Adrenal gland (tissue), 5 donors: ENCODE measurements around the gene MROH2A.

ENCODE experiments used
- POLR2A ChIP-seq, 2 donors: fragments of 450-650 bp; IDR thresholded peaks; one replicate each; pipeline ENCODE4 v1.6.1; 2017; ENCODE audit warnings: antibody characterized with exemption in 2 of 2, mild to moderate bottlenecking in 2 of 2, moderate library complexity in 1 of 2
- TF ChIP-seq, protein P1 (sequence below), 6 experiments: fragments of 450-650 bp in 4 of 6; fragments of 200-600 bp in 2 of 6; sonication (generic) in 1 of 6; IDR thresholded peaks; 1 replicate in 5 of 6; 2 replicates in 1 of 6; pipeline versions ENCODE4 v1.5.1 to v1.8.0; 2016 to 2021; ENCODE audit warnings: antibody characterized with exemption in 6 of 6, mild to moderate bottlenecking in 2 of 6, moderate library complexity in 1 of 6
- donor health status: DM: no; HTN: no; CAD: no.

DNA sequence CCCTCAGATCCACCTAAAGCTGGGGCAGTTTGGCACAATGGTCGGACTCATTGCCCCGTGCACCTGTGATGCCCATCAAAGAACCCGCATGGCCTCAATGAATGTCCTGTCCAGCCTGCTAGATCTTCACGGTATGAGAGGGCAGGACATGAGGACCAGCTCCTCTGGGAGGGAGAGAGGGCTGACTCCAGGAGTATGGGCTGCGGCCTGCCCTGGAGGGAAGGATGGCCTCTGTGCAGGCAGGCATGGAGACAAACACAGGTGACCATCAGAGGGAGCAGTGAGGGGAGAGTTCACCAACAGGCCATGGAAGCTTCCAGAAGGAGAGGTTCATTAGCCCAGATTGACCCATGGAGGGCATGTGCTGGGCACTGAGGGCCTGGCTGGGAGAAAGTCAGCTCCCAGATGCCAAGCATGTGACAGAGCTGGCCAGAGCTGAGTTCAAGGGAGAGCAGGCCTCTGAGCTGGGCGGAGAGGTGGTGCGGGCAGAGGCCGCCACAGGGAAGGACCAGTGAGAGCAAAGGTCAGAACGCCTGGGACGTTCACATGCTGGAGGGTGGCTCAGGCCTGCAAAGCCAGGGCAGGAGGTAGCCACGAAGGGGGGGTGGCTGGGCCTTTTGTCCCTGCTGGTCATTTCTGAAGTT is 40.0 kb downstream of the MROH2A start:
- TF ChIP-seq, protein P1, sequence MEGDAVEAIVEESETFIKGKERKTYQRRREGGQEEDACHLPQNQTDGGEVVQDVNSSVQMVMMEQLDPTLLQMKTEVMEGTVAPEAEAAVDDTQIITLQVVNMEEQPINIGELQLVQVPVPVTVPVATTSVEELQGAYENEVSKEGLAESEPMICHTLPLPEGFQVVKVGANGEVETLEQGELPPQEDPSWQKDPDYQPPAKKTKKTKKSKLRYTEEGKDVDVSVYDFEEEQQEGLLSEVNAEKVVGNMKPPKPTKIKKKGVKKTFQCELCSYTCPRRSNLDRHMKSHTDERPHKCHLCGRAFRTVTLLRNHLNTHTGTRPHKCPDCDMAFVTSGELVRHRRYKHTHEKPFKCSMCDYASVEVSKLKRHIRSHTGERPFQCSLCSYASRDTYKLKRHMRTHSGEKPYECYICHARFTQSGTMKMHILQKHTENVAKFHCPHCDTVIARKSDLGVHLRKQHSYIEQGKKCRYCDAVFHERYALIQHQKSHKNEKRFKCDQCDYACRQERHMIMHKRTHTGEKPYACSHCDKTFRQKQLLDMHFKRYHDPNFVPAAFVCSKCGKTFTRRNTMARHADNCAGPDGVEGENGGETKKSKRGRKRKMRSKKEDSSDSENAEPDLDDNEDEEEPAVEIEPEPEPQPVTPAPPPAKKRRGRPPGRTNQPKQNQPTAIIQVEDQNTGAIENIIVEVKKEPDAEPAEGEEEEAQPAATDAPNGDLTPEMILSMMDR (IDR thresholded peaks at IDR 0.05) = no peak
- TF ChIP-seq POLR2A (IDR thresholded peaks at IDR 0.05) = no peak
